Liver (tissue), 3 donors: ENCODE data around the gene NKD2.

ENCODE experiments used
- EGR1 ChIP-seq, 2 donors: IDR thresholded peaks; 2 replicates each; pipeline ENCODE4 v1.6.1; 2016 to 2018; ENCODE audit warnings: antibody characterized with exemption in 2 of 2, low read depth in 2 of 2
- GABPA ChIP-seq, 2 donors: IDR thresholded peaks in 1 of 2; conservative IDR thresholded peaks in 1 of 2; 2 replicates each; pipeline ENCODE4 v1.6.1; 2016; ENCODE audit warnings: antibody characterized with exemption in 2 of 2, mild to moderate bottlenecking in 1 of 2, moderate library complexity in 1 of 2
- JUND ChIP-seq, 2 donors: IDR thresholded peaks; 2 replicates each; pipeline ENCODE4 v1.6.1; 2016; ENCODE audit warnings: antibody characterized with exemption in 2 of 2
- NR2F2 ChIP-seq: IDR thresholded peaks from 2 replicates; pipeline ENCODE4 v1.6.1; 2016; ENCODE audit warnings: antibody characterized with exemption
- RAD21 ChIP-seq, 2 donors: IDR thresholded peaks; 2 replicates each; pipeline ENCODE4 v1.6.1; 2016; ENCODE audit warnings: antibody characterized with exemption in 2 of 2, mild to moderate bottlenecking in 2 of 2
- RXRA ChIP-seq, 2 donors: IDR thresholded peaks; 2 replicates each; pipeline ENCODE4 v1.6.1; 2017 to 2018; ENCODE audit warnings: antibody characterized with exemption in 2 of 2, mild to moderate bottlenecking in 1 of 2
- SP1 ChIP-seq: IDR thresholded peaks from 2 replicates; pipeline ENCODE4 v1.6.1; 2018; ENCODE audit warnings: antibody characterized with exemption, mild to moderate bottlenecking
- TAF1 ChIP-seq: conservative IDR thresholded peaks from 2 replicates; pipeline ENCODE4 v1.6.1; 2016; ENCODE audit warnings: antibody characterized with exemption, mild to moderate bottlenecking
- TF ChIP-seq, protein P1 (sequence below): IDR thresholded peaks from 2 replicates; pipeline ENCODE4 v1.6.1; 2016; ENCODE audit warnings: antibody characterized with exemption, mild to moderate bottlenecking
- TF ChIP-seq, protein P2 (sequence below): fragments of 150-350 bp; IDR thresholded peaks from 2 replicates; pipeline ENCODE4 v1.5.1; 2017; ENCODE audit warnings: improper control_type of control experiment, low read depth, low read length; ENCODE audit not compliant: missing input control
- TF ChIP-seq, protein P3 (sequence below): IDR thresholded peaks from 2 replicates; pipeline ENCODE4 v1.6.1; 2016; ENCODE audit warnings: antibody characterized with exemption
- TF ChIP-seq, protein P4 (sequence below): IDR thresholded peaks from 2 replicates; pipeline ENCODE4 v1.6.1; 2016; ENCODE audit warnings: antibody characterized with exemption
- TF ChIP-seq, protein P5 (sequence below): IDR thresholded peaks from 2 replicates; pipeline ENCODE4 v1.6.1; 2016; ENCODE audit warnings: antibody characterized with exemption
- donor health status: healthy.
- donor health status: healthy.

DNA sequence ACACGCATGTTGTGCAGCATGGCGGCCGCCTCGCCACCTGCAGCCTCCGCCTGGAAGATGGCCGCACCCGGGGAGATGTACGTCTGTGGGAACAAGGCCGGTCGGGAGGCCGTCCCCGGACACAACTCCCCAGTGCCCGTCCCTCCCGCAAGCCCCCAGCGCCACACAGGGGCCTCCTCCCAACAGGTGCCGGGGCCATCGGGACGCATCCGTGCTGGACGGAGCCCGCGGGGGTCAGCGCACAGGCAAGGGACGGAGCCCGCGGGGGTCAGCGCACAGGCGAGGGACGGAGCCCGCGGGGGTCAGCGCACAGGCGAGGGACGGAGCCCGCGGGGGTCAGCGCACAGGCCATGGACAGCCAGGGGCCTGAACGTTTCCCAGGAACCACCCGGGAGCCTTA lies 76.8 kb downstream of the NKD2 start:
- TF ChIP-seq, protein P1, sequence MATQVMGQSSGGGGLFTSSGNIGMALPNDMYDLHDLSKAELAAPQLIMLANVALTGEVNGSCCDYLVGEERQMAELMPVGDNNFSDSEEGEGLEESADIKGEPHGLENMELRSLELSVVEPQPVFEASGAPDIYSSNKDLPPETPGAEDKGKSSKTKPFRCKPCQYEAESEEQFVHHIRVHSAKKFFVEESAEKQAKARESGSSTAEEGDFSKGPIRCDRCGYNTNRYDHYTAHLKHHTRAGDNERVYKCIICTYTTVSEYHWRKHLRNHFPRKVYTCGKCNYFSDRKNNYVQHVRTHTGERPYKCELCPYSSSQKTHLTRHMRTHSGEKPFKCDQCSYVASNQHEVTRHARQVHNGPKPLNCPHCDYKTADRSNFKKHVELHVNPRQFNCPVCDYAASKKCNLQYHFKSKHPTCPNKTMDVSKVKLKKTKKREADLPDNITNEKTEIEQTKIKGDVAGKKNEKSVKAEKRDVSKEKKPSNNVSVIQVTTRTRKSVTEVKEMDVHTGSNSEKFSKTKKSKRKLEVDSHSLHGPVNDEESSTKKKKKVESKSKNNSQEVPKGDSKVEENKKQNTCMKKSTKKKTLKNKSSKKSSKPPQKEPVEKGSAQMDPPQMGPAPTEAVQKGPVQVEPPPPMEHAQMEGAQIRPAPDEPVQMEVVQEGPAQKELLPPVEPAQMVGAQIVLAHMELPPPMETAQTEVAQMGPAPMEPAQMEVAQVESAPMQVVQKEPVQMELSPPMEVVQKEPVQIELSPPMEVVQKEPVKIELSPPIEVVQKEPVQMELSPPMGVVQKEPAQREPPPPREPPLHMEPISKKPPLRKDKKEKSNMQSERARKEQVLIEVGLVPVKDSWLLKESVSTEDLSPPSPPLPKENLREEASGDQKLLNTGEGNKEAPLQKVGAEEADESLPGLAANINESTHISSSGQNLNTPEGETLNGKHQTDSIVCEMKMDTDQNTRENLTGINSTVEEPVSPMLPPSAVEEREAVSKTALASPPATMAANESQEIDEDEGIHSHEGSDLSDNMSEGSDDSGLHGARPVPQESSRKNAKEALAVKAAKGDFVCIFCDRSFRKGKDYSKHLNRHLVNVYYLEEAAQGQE: no peak
- TF ChIP-seq, protein P2, sequence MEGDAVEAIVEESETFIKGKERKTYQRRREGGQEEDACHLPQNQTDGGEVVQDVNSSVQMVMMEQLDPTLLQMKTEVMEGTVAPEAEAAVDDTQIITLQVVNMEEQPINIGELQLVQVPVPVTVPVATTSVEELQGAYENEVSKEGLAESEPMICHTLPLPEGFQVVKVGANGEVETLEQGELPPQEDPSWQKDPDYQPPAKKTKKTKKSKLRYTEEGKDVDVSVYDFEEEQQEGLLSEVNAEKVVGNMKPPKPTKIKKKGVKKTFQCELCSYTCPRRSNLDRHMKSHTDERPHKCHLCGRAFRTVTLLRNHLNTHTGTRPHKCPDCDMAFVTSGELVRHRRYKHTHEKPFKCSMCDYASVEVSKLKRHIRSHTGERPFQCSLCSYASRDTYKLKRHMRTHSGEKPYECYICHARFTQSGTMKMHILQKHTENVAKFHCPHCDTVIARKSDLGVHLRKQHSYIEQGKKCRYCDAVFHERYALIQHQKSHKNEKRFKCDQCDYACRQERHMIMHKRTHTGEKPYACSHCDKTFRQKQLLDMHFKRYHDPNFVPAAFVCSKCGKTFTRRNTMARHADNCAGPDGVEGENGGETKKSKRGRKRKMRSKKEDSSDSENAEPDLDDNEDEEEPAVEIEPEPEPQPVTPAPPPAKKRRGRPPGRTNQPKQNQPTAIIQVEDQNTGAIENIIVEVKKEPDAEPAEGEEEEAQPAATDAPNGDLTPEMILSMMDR: no peak
- TF ChIP-seq RAD21 (IDR thresholded peaks at IDR 0.05) (no peak), RXRA (IDR thresholded peaks at IDR 0.05) (no peak), TAF1 (no peak), SP1 (no peak), JUND (IDR thresholded peaks at IDR 0.05) (no peak), GABPA (IDR thresholded peaks at IDR 0.05 in 1 of 2, conservative IDR thresholded peaks at IDR 0.05 in 1 of 2) (no peak), EGR1 (IDR thresholded peaks at IDR 0.05; ENCODE audit: low read depth in 2 of 2) (no peak), NR2F2 (no peak)
- TF ChIP-seq, protein P3, sequence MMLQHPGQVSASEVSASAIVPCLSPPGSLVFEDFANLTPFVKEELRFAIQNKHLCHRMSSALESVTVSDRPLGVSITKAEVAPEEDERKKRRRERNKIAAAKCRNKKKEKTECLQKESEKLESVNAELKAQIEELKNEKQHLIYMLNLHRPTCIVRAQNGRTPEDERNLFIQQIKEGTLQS: no peak
- TF ChIP-seq, protein P4, sequence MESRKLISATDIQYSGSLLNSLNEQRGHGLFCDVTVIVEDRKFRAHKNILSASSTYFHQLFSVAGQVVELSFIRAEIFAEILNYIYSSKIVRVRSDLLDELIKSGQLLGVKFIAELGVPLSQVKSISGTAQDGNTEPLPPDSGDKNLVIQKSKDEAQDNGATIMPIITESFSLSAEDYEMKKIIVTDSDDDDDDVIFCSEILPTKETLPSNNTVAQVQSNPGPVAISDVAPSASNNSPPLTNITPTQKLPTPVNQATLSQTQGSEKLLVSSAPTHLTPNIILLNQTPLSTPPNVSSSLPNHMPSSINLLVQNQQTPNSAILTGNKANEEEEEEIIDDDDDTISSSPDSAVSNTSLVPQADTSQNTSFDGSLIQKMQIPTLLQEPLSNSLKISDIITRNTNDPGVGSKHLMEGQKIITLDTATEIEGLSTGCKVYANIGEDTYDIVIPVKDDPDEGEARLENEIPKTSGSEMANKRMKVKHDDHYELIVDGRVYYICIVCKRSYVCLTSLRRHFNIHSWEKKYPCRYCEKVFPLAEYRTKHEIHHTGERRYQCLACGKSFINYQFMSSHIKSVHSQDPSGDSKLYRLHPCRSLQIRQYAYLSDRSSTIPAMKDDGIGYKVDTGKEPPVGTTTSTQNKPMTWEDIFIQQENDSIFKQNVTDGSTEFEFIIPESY: no peak
- TF ChIP-seq, protein P5, sequence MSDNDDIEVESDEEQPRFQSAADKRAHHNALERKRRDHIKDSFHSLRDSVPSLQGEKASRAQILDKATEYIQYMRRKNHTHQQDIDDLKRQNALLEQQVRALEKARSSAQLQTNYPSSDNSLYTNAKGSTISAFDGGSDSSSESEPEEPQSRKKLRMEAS: no peak
